ENCODE results near the gene MYL4.

GRCh38 chr17:47253541-47254402 is 44.6 kb downstream of the MYL4 start, which contains the start of gene ITGB3:
- TF ChIP-seq CTCF (IDR thresholded peaks at IDR 0.05; ENCODE audit: insufficient read depth, low read length) (peak; percentile 2), REST (IDR thresholded peaks at IDR 0.05; ENCODE audit: insufficient replicate concordance, low read depth) (no peak)

Data from HL-60 (cell line).